Stimulated activated CD4-positive, alpha-beta T cell treated with anti-CD3 and anti-CD28 coated beads, Interleukin-15, amount 100 ng/mL, for 24 hours (primary cell): ENCODE data around the gene CLCN4.
A peak's percentile ranks its signal among the peaks of the same experiment; 100 is the strongest.

Experiments
- DNase-seq: peaks from one replicate; pipeline ENCODE4 v3.0.0-alpha.2; 2020

CLCN4 gene

DNA sequence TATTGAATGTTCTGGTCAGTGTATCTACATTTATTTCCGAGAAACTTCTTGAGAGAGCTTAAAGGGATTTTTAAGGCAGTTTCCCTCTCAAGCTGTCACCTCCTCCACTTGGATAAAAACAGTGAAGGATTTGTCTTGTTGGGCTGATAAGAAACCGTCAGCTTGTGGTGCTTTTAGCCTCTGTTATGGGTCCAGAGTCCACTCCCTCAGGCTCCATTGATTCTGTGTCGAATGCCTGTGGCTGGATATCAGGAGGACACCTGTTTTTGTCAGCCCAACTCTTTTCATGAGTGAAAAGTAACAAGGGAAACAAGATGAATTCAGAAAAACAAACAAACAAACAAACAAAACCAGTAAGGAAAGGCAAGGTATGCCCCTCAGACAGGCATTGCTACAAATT lies 12.4 kb downstream of the CLCN4 start:
- DNase-seq = no peak

DNA sequence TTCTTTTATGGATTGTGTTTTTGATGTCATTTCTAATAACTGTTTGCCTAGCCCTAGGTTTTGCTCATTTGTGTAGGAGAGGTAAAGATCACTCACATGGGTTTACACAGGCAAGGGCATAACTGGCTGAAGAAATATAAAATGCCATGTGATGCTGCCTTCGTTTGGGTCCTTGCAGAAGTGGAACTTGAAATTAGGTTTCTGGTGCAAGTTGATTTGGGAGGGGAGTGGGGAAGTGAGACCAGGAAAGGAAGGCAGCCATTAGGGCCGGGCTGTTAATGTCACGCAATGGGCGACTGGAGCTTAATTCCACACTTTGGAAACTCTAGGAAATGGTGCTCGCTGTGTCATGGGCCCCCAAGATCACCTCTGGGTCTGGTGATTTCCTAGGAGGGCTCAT lies 14.5 kb downstream of the CLCN4 start:
- DNase-seq = no peak

DNA sequence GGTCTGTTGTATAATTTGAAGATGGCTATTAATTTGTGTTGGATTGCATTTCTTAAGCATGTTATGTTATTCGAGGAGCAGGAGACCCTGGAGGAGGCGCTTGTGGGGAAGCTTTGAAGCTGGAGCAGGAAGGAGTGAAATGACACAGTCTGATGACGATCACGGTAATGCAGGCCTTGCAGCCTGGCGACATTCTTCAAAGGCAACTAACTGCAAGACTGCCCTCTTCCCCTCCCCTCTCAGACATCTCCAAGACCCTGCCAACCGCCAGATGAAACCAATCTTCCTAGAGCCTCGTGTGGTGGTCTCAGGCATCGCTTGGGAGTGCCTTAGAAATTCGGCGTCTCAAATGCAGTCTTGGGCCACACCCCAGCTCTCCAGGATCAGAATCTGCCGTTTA lies 16.1 kb downstream of the CLCN4 start:
- no peak for DNase-seq

GRCh38 chrX:10173331-10173900 lies 16.6 kb downstream of the CLCN4 start:
- no peak for DNase-seq

- DNase-seq = no peak
Observed at GRCh38 chrX:10174051-10174450, 17.3 kb downstream of the CLCN4 start.

DNA sequence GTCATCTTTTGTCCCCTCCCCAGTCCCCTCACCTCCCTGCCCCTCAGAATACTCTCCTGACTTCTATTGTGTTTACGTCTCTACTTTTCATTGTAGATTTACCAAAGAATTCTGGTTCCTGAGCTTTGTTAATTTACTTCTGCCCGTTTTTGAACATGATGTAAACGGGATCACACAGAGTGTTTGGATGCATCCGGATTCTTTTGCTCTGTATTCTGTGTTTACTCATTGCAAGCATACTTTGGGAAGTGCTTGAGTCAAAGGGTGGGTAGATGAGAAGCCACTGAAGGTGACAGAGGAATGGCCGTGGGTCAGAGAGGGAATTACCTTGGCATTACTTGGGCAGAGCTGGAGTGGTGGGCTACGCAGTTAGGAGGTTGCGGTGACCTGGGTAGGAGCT lies 18.0 kb downstream of the CLCN4 start:
- no peak for DNase-seq

DNA sequence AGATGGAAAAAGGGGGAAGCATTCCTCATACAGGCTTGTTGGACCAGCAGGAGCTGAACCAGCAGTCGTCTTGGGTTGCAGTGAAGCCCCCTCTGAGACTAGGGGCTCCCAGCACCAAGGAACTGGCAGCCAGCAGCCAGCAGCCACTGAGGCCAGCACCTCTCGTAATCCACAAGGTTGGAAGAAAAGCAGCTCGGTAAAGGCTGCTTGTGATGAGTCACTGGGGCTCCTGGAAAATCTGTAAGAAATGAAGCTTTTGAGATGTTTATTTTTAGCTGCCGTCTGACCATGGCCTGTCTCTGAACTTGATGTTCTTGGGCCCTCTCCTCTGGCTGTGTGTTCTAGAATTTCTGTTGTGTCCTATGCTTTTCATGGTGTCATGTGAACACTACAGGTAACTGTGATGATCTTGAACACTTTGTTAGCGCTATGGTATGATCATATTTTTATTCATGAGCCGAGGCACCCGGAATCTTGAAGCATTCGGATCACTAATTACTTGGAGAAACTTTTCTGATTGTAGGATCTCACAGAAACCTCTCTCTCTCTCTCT lies 18.6 kb downstream of the CLCN4 start:
- no peak for DNase-seq

DNA sequence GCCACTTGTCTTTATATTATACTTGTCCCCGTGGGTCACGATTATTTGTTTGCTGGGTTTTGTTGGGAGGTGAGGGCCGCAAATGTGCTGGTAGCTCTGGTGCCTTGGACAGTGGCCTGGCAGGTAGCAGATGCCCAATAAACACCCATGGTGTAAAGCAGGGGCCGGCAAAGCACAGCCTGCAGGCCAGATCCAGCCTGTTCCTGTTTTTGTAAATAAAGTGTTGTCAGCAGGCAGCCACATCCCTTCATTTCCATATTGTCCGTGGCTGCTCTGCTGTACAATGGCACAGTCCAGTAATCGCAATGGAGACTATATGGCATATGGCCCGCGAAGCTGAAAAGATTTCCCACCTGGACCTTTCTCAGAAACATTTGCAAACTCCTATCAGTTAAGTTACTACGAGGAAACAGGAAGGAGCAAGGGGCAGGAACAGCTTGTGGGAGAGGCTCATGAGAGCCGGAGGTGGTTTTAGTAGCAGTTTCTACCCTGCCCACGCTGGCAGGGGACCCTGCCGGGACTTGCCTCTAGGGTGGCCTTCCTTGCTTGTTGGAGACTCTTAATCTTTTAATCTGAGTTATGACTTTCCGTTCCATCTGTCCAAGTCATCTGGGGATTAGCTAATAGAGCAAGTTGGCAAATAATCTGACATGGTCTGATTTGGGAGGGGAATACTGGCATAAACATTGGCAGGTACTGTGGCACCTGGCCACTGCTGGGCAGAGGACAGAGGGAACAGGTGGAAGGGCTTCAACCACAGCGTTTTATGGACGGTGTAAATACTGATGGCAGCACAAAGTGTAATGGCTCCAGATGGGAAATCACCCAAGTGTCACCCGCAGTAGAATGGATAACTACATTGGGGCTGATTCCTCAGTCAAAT lies 19.6 kb downstream of the CLCN4 start:
- DNase-seq = no peak

GRCh38 chrX:10177004-10177396 lies 20.2 kb downstream of the CLCN4 start:
- no peak for DNase-seq

DNA sequence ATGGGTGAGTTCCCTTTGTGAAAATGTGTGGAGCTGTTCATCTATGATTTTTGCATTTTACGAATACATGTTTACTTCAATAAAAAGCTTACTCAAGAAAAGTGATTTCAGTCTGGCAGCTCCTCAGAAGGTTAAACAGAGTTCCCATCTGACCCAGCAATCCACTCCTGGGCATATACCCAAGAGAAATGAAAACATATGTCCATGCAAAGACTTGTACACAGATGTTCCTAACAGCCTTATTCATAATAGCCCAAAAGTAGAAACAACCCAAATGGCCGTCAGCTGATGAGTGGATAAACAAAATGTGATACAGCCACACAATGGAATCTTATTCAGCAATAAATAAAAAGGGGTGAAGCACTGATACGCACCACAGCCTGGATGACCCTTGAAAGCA lies 20.8 kb downstream of the CLCN4 start:
- DNase-seq = no peak

DNA sequence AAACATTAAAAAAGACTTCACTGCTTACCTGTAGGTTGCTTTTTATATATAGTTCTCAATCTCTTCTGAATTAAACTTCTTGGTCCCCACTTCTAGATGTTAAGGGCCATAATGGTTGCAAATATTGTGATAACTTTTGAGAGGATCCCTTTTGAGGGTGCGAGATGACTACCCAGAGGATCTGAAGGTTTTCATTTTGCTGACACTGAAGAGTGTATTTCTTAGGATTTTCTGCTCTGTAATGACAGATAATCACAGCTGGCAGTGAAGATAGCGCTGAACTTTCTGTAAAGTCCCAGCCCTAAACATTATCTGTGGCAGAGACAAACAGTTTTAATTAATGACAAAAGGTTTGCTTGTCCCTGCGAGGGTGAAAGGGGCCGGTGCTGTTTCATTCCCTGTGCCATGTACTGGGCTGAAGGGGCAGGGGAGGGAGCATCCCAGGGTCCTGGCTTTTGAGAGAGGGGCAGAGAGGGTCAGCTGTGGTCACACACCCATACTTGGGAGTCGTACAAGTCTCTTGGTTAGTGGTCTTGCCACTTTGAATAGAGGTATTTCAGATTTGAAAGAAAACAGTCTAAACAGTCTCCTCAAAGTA lies 22.2 kb downstream of the CLCN4 start:
- no peak for DNase-seq

- DNase-seq = no peak
Observed at GRCh38 chrX:10183760-10184159, 27.0 kb downstream of the CLCN4 start.

DNA sequence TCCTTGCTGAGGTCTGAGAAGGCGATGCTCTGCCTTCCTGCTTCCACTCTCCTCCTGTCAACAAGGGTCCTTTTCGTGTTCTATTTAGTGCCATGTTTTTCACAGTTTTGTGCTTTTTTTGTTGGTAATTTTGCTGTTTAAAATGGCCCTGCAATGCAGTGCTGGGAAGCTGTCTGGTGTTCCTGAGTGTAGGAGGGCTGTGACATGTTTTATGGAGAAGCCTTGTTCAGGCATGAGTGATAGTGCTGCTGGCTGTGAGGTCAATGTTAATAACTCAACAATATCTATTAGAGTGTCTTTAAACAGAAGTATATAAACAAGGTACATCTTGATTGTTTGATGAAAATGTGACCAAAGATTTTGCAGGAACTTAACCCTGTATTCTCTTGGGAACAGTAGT lies 27.6 kb downstream of the CLCN4 start:
- no peak for DNase-seq

DNA sequence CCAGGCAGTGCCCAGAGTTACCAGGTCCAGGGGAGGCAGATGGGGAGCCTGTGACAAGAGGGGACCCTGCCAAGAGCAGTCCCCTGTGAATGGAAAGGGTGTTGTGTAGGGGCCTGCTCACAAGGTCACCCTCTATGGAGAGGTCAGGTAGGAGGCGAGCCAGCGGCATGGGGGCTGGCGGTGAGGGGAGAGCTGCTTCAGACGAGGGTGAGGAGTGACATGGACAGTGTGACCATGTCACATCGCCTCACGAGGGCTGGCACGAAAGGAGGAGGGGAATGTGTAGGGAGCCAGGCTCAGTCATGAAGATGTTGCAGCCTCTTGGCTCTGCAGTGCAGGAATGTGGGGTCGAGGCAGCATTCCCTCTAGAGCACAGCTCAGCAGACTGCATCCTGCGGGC lies 29.6 kb downstream of the CLCN4 start:
- DNase-seq = no peak

DNA sequence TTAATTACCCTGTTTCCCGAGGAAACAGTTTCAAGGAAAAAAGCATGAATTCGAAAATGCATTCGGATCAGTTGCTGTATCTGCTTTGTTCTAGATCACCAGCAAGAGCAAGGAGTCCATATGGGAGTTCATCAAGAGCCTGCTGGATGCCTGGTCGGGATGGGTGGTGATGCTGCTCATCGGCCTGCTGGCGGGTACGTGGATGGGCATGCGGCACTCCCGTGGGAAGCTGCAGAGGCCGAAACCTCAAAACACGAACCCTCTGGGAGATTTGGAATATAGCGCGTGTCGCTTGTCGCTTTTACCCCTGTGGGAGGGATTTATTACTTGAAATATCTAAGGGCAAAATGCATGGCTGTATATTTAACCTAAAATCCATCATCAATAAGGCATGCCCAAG lies 30.6 kb downstream of the CLCN4 start:
- no peak for DNase-seq

- DNase-seq = peak; percentile 70
Observed at GRCh38 chrX:10189317-10190268, 32.8 kb downstream of the CLCN4 start.

- DNase-seq = no peak
Observed at GRCh38 chrX:10190367-10190766, 33.6 kb downstream of the CLCN4 start.

GRCh38 chrX:10193587-10193986 lies 36.8 kb downstream of the CLCN4 start:
- no peak for DNase-seq

- no peak for DNase-seq
Observed at GRCh38 chrX:10195425-10195824, 38.6 kb downstream of the CLCN4 start.

- no peak for DNase-seq
Observed at GRCh38 chrX:10195947-10196346, 39.2 kb downstream of the CLCN4 start.

DNA sequence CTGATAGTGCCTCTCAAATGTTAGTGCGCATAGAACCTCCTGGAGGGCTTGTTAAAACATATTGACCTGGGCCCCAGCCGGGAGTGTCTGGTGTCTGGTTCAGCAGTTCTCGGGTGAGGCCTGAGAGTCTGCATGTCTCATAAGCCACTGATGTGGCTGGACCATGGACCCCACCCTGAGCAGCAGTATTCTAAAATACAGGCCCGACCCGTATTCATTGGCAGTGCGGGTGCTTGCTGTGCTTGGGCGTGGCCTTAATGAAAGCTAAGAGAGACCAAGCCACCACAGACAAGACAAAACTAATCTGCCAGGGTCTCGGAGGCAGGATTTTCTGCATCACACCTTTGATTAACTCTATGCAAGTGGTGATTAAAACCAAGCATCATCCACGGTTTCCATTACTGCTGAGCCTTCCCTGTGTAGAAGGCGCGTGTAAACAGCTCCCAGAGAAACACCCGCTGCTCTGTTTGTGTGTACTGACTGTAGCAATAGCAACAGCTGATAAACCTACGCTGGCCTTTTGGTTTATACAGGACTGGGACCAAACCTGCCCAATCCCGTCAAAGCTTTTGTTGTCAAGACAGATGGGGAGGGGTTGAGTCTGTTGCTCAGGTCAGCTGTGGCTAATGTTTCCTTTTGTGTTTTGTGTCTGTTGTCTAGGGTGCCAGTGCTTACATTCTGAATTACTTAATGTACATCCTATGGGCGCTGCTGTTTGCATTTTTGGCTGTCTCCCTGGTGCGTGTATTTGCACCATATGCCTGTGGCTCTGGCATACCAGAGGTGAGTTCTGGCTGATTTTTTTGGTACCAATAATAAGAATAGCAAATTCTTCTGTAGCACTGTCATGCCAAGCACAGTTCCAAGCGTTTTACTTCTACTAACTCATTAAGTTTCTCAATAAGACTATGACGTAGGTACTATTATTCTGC lies 40.8 kb downstream of the CLCN4 start:
- DNase-seq = no peak

DNA sequence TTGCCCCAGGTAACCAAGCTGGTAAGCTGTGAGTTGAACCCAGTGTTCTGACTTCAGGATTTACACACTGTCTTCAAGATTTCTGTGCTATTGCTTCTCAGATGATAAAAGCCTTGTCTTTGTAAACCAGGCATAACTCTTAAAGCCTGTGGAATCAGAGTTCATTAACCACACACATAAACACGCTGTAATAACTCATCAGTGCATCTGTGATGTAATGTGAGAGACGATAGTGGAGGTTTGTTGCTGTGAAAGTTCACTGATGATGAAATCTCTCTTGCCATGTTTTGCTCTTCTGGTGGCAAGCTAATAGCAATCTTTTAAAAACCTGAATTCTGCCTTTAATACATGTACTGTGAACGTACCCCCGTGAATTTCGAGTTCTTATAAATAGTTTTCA lies 41.5 kb downstream of the CLCN4 start:
- DNase-seq = no peak
